ENCODE data around the gene TTBK2.

The TTBK2 gene

GRCh38 chr15:42705336-42705735 lies 215.2 kb downstream of the TTBK2 start:
- Histone ChIP-seq H3K4me1 (ENCODE audit: control insufficient read depth, insufficient read depth, low read length) (no peaks in the 10 kb centered on the region), H3K36me3 (ENCODE audit: control insufficient read depth in 2 of 2, insufficient read depth in 1 of 2, low read length in 2 of 2) (no peaks in the 10 kb centered on the region; a peak in 1 of 3 replicates), H3K4me3 (ENCODE audit: low read depth, low read length) (no peak overlapping the region), H3K9me3 (ENCODE audit: control insufficient read depth, insufficient read depth, low read depth, low read length) (no peaks in the 10 kb centered on the region), H3K27ac (ENCODE audit: extremely low read depth, low read depth, low read length) (no peak overlapping the region)
- POLR2A ChIA-PET = no interaction called here
- TF ChIP-seq ZNF777 (tag by site-specific recombination; IDR thresholded peaks at IDR 0.05; ENCODE audit: borderline replicate concordance) (no peak), HIC1 (tag by site-specific recombination; IDR thresholded peaks at IDR 0.05) (no peak), AEBP2 (tag by site-specific recombination; IDR thresholded peaks at IDR 0.05; ENCODE audit: borderline replicate concordance) (no peak), ZNF600 (tag by site-specific recombination; IDR thresholded peaks at IDR 0.05) (no peak), ZNF248 (tag by site-specific recombination; IDR thresholded peaks at IDR 0.05) (no peak), REST (tag by site-specific recombination; IDR thresholded peaks at IDR 0.05) (no peak), ZNF529 (tag by site-specific recombination; IDR thresholded peaks at IDR 0.05; ENCODE audit: insufficient replicate concordance) (no peak), ZNF792 (tag by site-specific recombination; IDR thresholded peaks at IDR 0.05) (no peak)
- CTCF ChIA-PET = interaction anchor here (0.7 to 2.3 kb wide), 4 partner anchors 8 to 221 kb away, joined by 3 to 10 read pairs (median 4); no protein-coding TSS in a partner anchor

- no peaks in the 10 kb centered on the region for H3K4me1 ChIP-seq (ENCODE audit: control insufficient read depth, insufficient read depth, low read length)
- no peak overlapping the region for H3K27ac ChIP-seq (ENCODE audit: extremely low read depth, low read depth, low read length)
- ChIA-PET POLR2A (no interaction called here), CTCF (interaction anchor here (0.6 to 2.3 kb wide), 8 partner anchors 9 to 649 kb away, joined by 3 to 10 read pairs (median 4); no protein-coding TSS in a partner anchor)
- H3K9me3 ChIP-seq (ENCODE audit: control insufficient read depth, insufficient read depth, low read depth, low read length) = no peaks in the 10 kb centered on the region
- no peaks in the 10 kb centered on the region; a peak in 1 of 3 replicates for H3K36me3 ChIP-seq (ENCODE audit: control insufficient read depth in 2 of 2, insufficient read depth in 1 of 2, low read length in 2 of 2)
- H3K4me3 ChIP-seq (ENCODE audit: low read depth, low read length) = no peak overlapping the region
- TF ChIP-seq ZNF704 (tag by site-specific recombination; IDR thresholded peaks at IDR 0.05) (no peak), CTCF (tag by site-specific recombination; IDR thresholded peaks at IDR 0.05) (peak; percentile 30; the same call in 1 of the 2 replicates), ZFP3 (tag by site-specific recombination; IDR thresholded peaks at IDR 0.05; ENCODE audit: low read depth) (no peak), ZNF654 (tag by site-specific recombination; IDR thresholded peaks at IDR 0.05; ENCODE audit: low read depth) (peak; percentile 74), ZNF677 (tag by site-specific recombination; IDR thresholded peaks at IDR 0.05) (no peak), ZBTB48 (tag by site-specific recombination; IDR thresholded peaks at IDR 0.05) (no peak), ZNF398 (tag by site-specific recombination; IDR thresholded peaks at IDR 0.05) (no peak), PRDM1 (tag by site-specific recombination; IDR thresholded peaks at IDR 0.05) (no peak), PRDM6 (tag by site-specific recombination; IDR thresholded peaks at IDR 0.05) (no peak), ELK4 (IDR thresholded peaks at IDR 0.05; ENCODE audit: borderline replicate concordance, low read depth, low read length) (no peak), ZNF549 (tag by site-specific recombination; IDR thresholded peaks at IDR 0.05) (no peak)
Observed at GRCh38 chr15:42704492-42704926, 216.1 kb downstream of the TTBK2 start.

All from HEK293 (cell line).